ENCODE measurements around the gene TMEM145.

TMEM145 gene

DNA sequence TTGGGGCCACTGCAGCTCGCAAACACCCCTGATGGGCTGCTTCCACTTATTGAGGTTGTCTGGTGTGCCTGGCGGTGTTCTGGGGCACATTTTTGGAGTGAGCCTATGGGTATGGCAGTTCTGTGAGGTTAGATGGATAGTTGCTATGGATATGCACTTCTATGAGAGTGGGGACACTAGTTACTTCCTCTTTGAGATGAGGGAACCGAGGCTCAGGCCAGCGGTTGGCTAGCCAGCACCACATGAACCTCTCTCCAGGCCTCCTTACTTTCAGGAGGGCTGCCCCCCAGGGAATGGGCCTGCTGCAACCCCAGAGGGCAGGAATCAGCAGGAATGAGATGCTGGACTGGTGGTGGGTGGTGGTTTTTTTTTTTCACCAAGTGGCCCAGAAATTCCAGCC, 24.7 kb upstream of the TMEM145 start:
- Histone ChIP-seq H3K4me2 (ENCODE audit: low read depth, low read length, poor library complexity, severe bottlenecking) (no peak overlapping the region), H3K9me2 (replicated peaks; ENCODE audit: insufficient read depth, low read length) (no peaks in the 10 kb centered on the region), H3K36me3 (ENCODE audit: low read length) (no peaks in the 10 kb centered on the region), H3F3A (ENCODE audit: insufficient read depth) (no peaks in the 10 kb centered on the region), H4K20me1 (ENCODE audit: low read depth, low read length) (no peaks in the 10 kb centered on the region), H3K9me3 (ENCODE audit: insufficient read depth, low read length) (no peaks in the 10 kb centered on the region), H3K79me2 (ENCODE audit: insufficient read depth, low read length) (peaks cover 15% of the 10 kb centered on the region; the same call in 1 of the 2 replicates), H3K4me3 (ENCODE audit: insufficient read depth, low read length, poor library complexity, severe bottlenecking) (no peak overlapping the region), H3K27me3 (ENCODE audit: low read length) (no peaks in the 10 kb centered on the region), H3K9ac (ENCODE audit: low read length) (no peak overlapping the region), H2AFZ (ENCODE audit: low read depth, low read length, severe bottlenecking) (no peak overlapping the region), H3K27ac (ENCODE audit: low read depth, low read length) (no peak overlapping the region)
- TF ChIP-seq EZH2phosphoT487 (conservative IDR thresholded peaks at IDR 0.05; ENCODE audit: low read length) (no peak), CTCF (IDR thresholded peaks at IDR 0.05; ENCODE audit: insufficient read depth, low read length, poor library complexity, severe bottlenecking) (no peak)

- Histone ChIP-seq H3K27ac (ENCODE audit: low read depth, low read length) (no peak overlapping the region), H3K9me2 (replicated peaks; ENCODE audit: insufficient read depth, low read length) (no peaks in the 10 kb centered on the region), H3K9me3 (ENCODE audit: insufficient read depth, low read length) (no peaks in the 10 kb centered on the region), H3F3A (ENCODE audit: insufficient read depth) (no peaks in the 10 kb centered on the region), H3K9ac (ENCODE audit: low read length) (no peak overlapping the region), H3K4me2 (ENCODE audit: low read depth, low read length, poor library complexity, severe bottlenecking) (no peak overlapping the region), H3K27me3 (ENCODE audit: low read length) (no peaks in the 10 kb centered on the region), H4K20me1 (ENCODE audit: low read depth, low read length) (no peaks in the 10 kb centered on the region), H3K79me2 (ENCODE audit: insufficient read depth, low read length) (peaks cover 15% of the 10 kb centered on the region; the same call in 1 of the 2 replicates), H2AFZ (ENCODE audit: low read depth, low read length, severe bottlenecking) (no peak overlapping the region), H3K4me3 (ENCODE audit: insufficient read depth, low read length, poor library complexity, severe bottlenecking) (no peak overlapping the region), H3K36me3 (ENCODE audit: low read length) (no peaks in the 10 kb centered on the region)
- TF ChIP-seq EZH2phosphoT487 (conservative IDR thresholded peaks at IDR 0.05; ENCODE audit: low read length) = no peak
- no peak for TF ChIP-seq CTCF (IDR thresholded peaks at IDR 0.05; ENCODE audit: insufficient read depth, low read length, poor library complexity, severe bottlenecking)
Observed at GRCh38 chr19:42288881-42289555, 24.1 kb upstream of the TMEM145 start.

DNA sequence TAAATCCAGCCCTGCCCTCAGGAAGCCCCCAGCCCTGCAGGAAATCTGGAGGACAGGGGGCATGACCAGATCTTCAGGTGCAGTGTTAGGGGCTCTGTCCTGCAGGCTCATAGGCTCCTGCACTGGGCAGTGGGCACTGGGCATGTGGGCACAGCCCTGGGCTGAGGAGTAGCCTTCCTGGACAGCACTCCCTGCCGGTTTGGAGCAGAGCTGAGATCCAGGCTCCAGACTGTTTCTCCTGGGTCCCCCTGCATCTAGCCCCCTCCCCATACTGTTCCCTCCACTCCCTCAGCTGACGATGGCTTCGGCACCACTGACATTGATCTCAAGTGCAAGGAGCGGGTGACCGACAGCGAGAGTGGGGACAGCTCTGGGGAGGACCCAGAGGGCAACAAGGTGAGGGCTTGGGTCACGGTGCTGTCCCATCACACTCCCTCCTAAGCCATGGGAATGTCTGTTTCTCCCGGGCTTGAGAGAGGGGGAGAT, 23.5 kb upstream of the TMEM145 start:
- no peaks in the 10 kb centered on the region for H4K20me1 ChIP-seq (ENCODE audit: low read depth, low read length)
- H2AFZ ChIP-seq (ENCODE audit: low read depth, low read length, severe bottlenecking) = no peak overlapping the region
- no peaks in the 10 kb centered on the region for H3K9me2 ChIP-seq (replicated peaks; ENCODE audit: insufficient read depth, low read length)
- no peaks in the 10 kb centered on the region for H3K27me3 ChIP-seq (ENCODE audit: low read length)
- no peak overlapping the region for H3K4me2 ChIP-seq (ENCODE audit: low read depth, low read length, poor library complexity, severe bottlenecking)
- TF ChIP-seq EZH2phosphoT487 (conservative IDR thresholded peaks at IDR 0.05; ENCODE audit: low read length) = no peak
- TF ChIP-seq CTCF (IDR thresholded peaks at IDR 0.05; ENCODE audit: insufficient read depth, low read length, poor library complexity, severe bottlenecking) = no peak
- no peak overlapping the region for H3K27ac ChIP-seq (ENCODE audit: low read depth, low read length)
- H3K9me3 ChIP-seq (ENCODE audit: insufficient read depth, low read length) = no peaks in the 10 kb centered on the region
- peaks cover 14% of the 10 kb centered on the region; the same call in 1 of the 2 replicates for H3K79me2 ChIP-seq (ENCODE audit: insufficient read depth, low read length)
- H3F3A ChIP-seq (ENCODE audit: insufficient read depth) = no peaks in the 10 kb centered on the region
- H3K4me3 ChIP-seq (ENCODE audit: insufficient read depth, low read length, poor library complexity, severe bottlenecking) = no peak overlapping the region
- H3K9ac ChIP-seq (ENCODE audit: low read length) = no peak overlapping the region
- no peaks in the 10 kb centered on the region for H3K36me3 ChIP-seq (ENCODE audit: low read length)

Data from SU-DHL-6 (cell line).